ENCODE results near the gene MRPS6.

MRPS6 gene

GRCh38 chr21:34073032-34073748 lies at the start of gene MRPS6, which contains the start of gene SLC5A3:
MRPS6 (plus strand) TSS chr21:34073578; CDS start chr21:34073701, 123 bp downstream.
SLC5A3 (plus strand) TSS chr21:34073578; CDS start chr21:34095199, 21,621 bp downstream.
- peak; percentile 95 for DNase-seq

- no peak for DNase-seq
These were observed 49.5 kb upstream of the MRPS6 start for GRCh38 chr21:34023691-34024373.

- DNase-seq: no peak
These were observed 49.0 kb upstream of the MRPS6 start for GRCh38 chr21:34024374-34024693.

- DNase-seq: no peak
These were observed 45.5 kb upstream of the MRPS6 start for GRCh38 chr21:34027721-34028461.

GRCh38 chr21:34029743-34030528 lies 43.4 kb upstream of the MRPS6 start:
- DNase-seq: peak; percentile 79

GRCh38 chr21:34031835-34032370 lies 41.5 kb upstream of the MRPS6 start:
- DNase-seq: no peak

- no peak for DNase-seq
These were observed 38.9 kb upstream of the MRPS6 start for GRCh38 chr21:34034369-34035014.

GRCh38 chr21:34035619-34036354 lies 37.6 kb upstream of the MRPS6 start:
- DNase-seq: no peak

GRCh38 chr21:34037009-34037795 lies 36.2 kb upstream of the MRPS6 start:
- peak; percentile 70 for DNase-seq

- no peak for DNase-seq
These were observed 33.5 kb upstream of the MRPS6 start for GRCh38 chr21:34039678-34040382.

GRCh38 chr21:34042735-34043134 lies 30.6 kb upstream of the MRPS6 start:
- no peak for DNase-seq

GRCh38 chr21:34043333-34043732 lies 30.0 kb upstream of the MRPS6 start:
- no peak for DNase-seq

- no peak for DNase-seq
These were observed 26.5 kb upstream of the MRPS6 start for GRCh38 chr21:34046917-34047316.

GRCh38 chr21:34047835-34048234 lies 25.5 kb upstream of the MRPS6 start:
- DNase-seq: no peak

- no peak for DNase-seq
These were observed 21.2 kb upstream of the MRPS6 start for GRCh38 chr21:34052171-34052570.

- DNase-seq: no peak
These were observed 19.1 kb upstream of the MRPS6 start for GRCh38 chr21:34054259-34054658.

- DNase-seq: no peak
These were observed 17.8 kb upstream of the MRPS6 start for GRCh38 chr21:34055615-34056014.

GRCh38 chr21:34061983-34062382 lies 11.4 kb upstream of the MRPS6 start:
- DNase-seq: no peak

- DNase-seq: no peak
These were observed 8.4 kb upstream of the MRPS6 start for GRCh38 chr21:34065027-34065426.

- no peak for DNase-seq
These were observed 1.7 kb upstream of the MRPS6 start for GRCh38 chr21:34071683-34072082.
